RPMI8226 (cell line): ENCODE results near the gene IL17REL.

Experiments
- DNase-seq: peaks from one replicate; pipeline ENCODE4 v3.0.0-alpha.2; 2015

Gene IL17REL

GRCh38 chr22:50020606-50021005 lies 8.0 kb upstream of the IL17REL start:
- no peak for DNase-seq

GRCh38 chr22:50019316-50019715 lies 6.8 kb upstream of the IL17REL start:
- no peak for DNase-seq

GRCh38 chr22:50018608-50019285 lies 6.2 kb upstream of the IL17REL start:
- DNase-seq: no peak

DNA sequence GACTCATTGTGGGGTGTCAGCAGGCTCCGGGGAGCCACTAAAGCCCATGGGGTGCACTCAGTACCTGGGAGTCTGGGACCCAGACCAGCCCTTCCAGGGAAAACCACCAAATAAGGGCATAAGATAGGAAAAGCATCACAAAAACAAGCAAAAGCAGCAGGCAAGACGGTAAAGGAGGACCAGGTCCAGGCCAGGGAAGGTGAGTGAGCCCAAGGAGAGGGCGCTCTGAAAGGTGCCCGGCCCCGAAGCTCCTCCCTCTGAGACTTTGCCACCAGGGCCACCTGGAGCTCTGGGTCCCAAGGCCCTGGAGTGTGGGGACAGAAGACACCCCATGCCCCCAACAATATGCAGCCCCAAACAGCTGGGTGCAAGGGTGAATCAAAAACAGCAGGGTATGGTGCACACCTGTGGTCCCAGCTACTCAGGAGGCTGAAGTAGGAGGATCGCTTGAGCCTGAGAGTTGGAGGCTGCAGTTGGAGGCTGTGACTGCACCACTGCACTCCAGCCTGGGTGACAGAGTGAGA lies 5.2 kb upstream of the IL17REL start:
- DNase-seq: no peak

GRCh38 chr22:50016988-50017700 lies 4.6 kb upstream of the IL17REL start:
- no peak for DNase-seq

GRCh38 chr22:50016308-50016987 lies 3.9 kb upstream of the IL17REL start:
- DNase-seq: no peak

DNA sequence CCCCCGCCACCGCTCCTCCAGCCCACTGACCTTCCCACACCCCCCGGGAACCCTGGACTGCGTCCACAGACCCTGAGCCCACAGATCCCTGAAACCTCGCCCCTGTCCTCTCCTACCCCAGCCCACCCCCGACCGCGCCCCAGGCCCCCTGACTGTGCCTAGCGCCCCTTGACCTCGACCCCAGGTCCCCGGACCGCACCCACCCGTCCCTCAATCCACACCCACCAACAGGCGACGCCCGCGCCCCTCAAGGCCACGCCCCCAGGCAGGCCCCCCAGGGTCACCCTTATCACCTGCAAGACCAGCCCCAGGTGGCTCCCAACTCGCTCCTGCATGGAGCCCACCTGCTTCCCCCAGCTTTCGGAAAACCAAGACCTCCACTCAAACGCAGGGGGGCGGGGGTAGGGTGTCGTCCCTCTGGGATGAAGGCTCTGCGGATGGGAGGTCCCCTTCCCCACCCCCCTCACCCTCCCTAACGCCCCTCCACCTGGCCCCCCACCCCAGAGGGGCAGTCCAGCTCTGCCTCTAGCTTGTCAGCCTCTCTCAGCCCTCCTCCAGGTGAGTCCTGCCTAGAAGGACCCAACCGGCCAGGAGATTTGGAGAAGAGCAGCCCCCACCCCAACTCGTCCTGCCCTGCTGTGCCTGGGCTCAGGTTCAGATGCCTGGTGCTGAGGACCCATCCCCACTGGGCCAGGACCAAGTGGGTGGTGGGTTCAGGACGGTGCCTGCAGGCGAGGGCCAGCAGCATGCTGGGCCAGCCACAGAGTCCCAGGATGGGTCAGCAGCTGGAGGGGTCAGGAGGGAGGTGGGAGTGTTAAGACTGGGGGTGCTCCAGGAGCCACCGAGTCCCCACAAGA lies 3.1 kb upstream of the IL17REL start:
- no peak for DNase-seq

GRCh38 chr22:50014655-50015401 lies 2.3 kb upstream of the IL17REL start:
- no peak for DNase-seq

- no peak for DNase-seq
Measured at GRCh38 chr22:50014053-50014501, 1.5 kb upstream of the IL17REL start.

DNA sequence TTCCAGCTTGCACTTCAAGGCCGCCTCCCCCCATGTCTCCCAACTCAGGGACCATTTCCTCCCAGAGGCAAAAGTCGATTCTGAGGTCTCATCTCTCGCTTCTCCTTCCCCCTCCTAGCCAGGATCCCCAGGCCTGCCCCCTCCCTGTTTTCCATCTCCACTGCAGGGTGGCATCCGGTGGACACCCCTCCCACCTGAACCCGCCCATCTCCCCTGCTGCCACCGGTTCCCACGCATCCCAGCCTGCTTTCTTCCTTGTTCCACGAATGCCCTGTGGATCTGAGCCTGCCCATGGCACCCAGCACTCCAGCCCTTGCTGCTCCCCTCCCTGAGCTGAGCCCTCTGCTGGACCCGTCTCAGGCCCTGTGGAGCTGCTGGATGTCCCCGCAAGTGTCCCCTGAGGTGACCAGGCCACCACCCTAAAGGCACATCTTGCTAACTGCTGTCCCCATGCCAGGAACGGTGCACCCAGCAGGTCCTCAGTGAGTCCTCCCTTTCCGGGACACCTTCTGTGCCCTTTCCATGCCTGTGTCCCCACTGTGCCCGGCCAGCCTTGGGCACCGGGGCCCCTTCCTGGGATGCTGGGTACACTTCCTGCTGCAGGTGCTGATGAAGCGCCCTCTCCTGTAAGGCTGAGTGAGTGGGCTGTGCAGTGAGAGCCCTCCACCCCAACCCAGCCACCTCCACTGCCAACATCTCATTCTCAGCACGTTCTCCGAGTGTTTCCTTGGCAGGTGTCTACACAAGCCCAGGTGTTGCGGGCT lies 936 bp downstream of the IL17REL start:
- DNase-seq: no peak

- DNase-seq: no peak
Measured at GRCh38 chr22:50010676-50011446, 1.7 kb downstream of the IL17REL start.

- DNase-seq: no peak
Measured at GRCh38 chr22:50009765-50010675, 2.5 kb downstream of the IL17REL start.

DNA sequence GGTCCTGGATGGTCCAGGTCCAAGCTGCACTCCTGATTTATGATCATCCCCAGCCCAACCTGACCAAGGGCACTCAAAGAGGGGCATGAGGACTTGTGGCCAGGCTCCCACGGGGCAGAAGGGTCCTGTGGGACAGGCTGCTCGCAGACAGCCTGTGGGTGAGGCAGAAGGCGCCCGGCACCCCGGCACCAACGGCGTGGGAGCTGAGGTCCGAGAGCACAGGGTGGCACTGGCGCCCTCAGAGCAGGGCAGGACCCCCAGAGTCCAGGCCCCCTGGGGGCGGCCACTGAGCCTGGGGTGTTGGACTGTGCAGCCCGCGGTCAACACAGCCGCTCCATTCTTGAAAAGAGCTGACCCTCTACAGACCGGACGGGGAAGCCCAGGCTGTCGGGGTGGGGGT lies 3.3 kb downstream of the IL17REL start:
- no peak for DNase-seq

- DNase-seq: no peak
Measured at GRCh38 chr22:50008151-50009040, 4.2 kb downstream of the IL17REL start.

- no peak for DNase-seq
Measured at GRCh38 chr22:50007057-50007511, 5.5 kb downstream of the IL17REL start.

DNA sequence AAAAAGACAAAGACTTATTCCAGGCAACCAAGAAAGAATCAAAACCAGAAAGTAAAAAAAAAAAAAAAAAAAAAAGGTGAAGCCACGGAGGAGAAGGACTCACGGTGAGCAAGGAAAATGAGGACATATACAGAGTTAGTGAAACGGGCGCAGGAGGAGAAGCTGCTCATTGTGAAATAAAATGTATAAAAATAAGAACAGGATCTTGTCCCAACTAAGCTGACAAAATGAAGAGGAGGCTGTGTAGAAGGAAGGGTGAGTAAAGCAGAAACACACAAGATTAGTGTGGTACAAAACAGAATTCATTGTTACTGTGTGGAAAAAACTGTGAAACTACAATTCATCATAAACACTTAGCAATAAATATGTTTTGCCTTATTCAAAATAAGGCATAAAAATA lies 7.6 kb downstream of the IL17REL start:
- no peak for DNase-seq

DNA sequence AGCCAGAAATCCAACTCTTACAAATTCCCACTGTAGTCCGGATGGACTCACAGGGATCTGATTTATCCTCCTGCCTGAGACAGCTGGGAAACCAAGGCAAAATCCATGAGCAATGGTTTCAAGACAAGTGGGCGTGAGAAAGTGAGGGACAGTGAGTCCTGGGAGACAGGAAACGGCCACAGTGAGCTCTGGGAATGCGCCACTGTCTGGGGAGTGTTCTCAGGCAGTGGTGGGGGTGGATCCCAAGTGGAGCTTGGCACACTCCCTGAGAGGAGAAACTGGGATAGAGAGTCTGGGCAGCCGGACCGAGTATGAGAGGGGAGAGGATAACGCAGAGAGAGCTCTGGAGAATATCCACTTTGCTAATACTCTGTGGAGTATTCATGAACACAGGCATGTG lies 9.8 kb downstream of the IL17REL start:
- no peak for DNase-seq
